MV-4-11 (cell line): Measurements from ENCODE around the gene SRGAP2B.
"Not testable (repeated sequence)": the region's sequence is repeated elsewhere in the genome, so short reads cannot be mapped to it uniquely, and the experiment has no call there.

ENCODE experiments used
- DNase-seq: peaks from one replicate; lab custom pipeline; 2025; lab: John Stamatoyannopoulos, UW

The SRGAP2B gene

GRCh38 chr1:145095284-145096057 lies at the start of gene SRGAP2B, which contains the start of gene FAM72D:
SRGAP2B (minus strand) TSS chr1:145095328; CDS start chr1:145092901, 2,427 bp downstream.
FAM72D (plus strand) TSS chr1:145095974; CDS start chr1:145096848, 874 bp downstream.
- DNase-seq = not testable (repeated sequence)

DNA sequence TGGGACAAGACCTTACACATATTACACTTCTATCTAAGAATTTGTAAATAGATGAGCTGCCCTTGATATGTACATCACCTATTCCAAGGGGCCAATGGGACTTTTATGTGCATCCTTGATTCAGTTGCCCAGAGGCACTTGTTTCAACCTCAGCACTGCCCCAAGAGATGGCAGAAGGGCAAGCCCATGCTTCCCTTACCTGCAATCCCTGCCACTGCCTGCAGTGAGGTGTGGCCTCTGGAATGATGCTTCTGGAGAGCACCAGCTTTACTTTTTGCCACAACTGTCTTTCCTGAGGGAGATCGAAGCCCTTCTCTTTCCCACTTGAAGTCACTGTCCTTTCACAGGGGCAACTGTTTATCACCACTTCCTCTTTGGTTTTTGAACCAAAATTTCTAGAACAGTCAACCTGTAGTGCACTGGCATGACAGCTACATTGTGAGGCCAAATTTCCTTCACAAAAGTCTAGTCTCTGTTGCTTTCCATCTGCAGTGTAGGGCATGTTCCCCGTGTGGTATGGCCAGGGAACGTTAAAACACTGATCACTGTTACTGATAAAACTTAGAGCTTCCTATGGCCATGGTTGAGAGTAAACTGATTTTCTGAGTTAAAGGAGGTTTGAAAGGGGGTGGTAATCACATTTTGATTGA lies 49.3 kb upstream of the SRGAP2B start:
- not testable (repeated sequence) for DNase-seq

- not testable (repeated sequence) for DNase-seq
These were observed 45.4 kb upstream of the SRGAP2B start for GRCh38 chr1:145140549-145140948.

- DNase-seq = not testable (repeated sequence)
These were observed 39.3 kb upstream of the SRGAP2B start for GRCh38 chr1:145134476-145134875.

- DNase-seq = not testable (repeated sequence)
These were observed 33.8 kb upstream of the SRGAP2B start for GRCh38 chr1:145128697-145129469.

DNA sequence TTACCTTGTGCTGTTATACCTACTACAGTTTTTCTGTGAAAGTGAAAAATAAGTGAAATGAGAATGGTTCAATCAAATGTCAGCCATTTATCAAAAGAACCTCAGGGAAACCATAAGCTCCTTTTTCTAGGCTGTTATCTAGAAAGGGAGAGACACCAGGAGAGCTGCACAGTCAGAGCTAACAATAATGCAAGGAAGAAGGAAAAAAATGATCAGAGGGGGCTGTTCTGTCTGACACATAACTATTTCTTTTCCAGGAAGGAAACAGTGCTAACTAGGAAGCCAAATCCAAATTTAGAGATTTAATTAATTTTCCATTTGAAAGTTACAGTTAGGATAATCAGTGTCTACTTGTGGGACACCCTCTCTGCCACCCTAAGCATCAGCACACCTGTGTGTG lies 32.0 kb upstream of the SRGAP2B start:
- DNase-seq = not testable (repeated sequence)

- DNase-seq = not testable (repeated sequence)
These were observed 30.0 kb upstream of the SRGAP2B start for GRCh38 chr1:145125112-145125511.

GRCh38 chr1:145123992-145124641 lies 29.0 kb upstream of the SRGAP2B start:
- DNase-seq = not testable (repeated sequence)

- DNase-seq = not testable (repeated sequence)
These were observed 27.9 kb upstream of the SRGAP2B start for GRCh38 chr1:145123062-145123395.

DNA sequence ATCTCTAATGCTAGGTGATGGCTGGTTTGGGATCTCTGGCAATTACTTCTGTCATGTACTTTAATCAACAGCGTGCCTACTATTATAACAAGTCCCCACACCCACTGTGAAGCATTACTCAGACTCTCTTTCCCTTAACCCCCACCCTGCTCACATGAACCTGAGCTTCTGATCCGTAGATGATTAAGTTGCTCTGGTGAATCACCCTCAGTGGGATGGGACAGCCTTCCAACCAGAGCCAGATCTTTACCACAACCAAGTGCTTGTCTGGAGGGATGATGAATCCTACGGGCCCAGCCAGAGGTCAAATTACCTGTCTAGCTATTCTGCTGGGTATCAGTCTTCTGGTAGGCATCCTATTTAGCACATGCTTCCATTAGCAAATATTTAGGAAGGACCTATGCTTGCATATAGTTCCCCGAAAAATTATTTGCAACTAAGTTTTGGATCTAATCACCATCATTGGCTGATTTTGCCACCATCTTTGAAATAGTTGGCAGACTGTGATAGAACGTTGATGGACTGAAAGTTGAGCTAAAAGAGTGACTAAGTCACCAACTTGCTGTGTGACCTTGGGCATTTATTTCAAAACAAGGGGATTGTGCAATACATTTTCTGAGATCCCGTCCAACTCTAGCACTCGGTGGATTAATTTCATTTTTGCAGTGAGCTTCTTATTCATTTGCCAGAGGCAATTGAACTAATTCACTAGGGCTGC lies 27.4 kb upstream of the SRGAP2B start:
- DNase-seq = not testable (repeated sequence)

DNA sequence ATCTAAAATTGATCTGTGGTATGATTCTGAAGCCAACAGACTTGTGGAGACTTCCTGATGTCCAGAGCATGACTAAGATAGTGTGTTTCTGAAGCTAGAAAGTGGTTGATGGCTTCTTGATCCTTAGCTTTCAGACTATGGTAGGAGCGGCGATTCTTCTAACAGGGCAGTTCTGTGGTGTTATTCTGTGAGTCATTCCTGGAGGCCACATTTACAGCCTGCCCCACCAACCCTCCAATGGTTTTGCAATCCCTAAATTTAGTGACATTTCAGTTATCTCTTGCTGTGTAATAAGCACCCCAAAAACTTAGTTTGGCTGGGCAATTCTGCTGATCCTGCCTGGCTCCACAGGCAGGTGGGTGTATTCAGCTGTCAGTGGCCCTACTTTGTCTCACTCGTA lies 24.7 kb upstream of the SRGAP2B start:
- DNase-seq = not testable (repeated sequence)

GRCh38 chr1:145115587-145116493 lies 20.7 kb upstream of the SRGAP2B start:
- DNase-seq = not testable (repeated sequence)

- not testable (repeated sequence) for DNase-seq
These were observed 19.5 kb upstream of the SRGAP2B start for GRCh38 chr1:145114560-145115057.

DNA sequence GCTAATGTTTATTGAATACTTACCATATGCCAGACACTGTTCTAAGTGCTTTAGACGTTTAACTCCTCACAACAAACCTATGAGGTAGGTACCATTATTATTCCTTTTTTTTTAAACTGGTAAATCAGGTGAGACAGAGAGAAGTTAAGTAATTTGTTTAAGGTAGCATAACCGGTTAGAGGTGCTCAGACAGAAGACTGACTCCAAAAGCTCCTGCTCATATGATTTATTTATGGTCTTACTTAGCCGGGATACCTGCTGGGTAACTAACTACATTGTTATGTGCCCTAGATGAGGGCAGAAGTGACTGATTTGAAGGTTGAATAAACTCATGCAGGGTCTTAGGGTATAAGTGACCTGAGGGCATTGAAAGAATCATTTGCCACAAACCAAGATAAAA lies 17.6 kb upstream of the SRGAP2B start:
- not testable (repeated sequence) for DNase-seq

GRCh38 chr1:145111674-145112073 lies 16.5 kb upstream of the SRGAP2B start:
- DNase-seq = not testable (repeated sequence)

GRCh38 chr1:145103294-145103693 lies 8.2 kb upstream of the SRGAP2B start:
- DNase-seq = not testable (repeated sequence)

- not testable (repeated sequence) for DNase-seq
These were observed 6.6 kb upstream of the SRGAP2B start for GRCh38 chr1:145101725-145102124.

DNA sequence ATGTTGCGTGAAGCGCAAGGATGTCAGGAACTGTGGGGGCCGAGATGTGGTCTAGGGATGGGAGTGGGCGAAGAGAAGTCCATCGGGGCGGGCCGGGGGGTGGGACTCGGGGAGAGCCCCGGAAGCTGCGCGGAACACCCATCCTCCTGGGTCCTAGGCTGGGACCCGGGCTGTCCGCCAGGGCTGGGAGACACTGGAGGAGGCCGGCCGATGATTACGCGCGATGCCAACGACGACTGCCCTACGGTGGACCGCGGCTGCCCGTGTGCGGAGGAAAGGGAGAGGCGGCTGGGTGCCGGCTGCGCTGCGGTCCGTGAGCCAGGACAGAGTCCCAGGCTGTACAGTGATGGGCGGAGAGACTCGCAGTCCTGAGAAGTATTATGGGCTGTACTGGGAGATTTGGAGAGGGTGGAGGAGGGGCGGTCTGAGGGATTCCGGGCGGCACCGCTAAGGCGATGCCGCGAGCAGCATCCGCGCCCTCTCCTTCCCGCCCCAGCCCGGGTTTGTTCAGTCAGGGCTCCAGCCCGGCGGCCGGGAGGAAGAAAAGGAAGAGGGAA lies 395 bp downstream of the SRGAP2B start:
- not testable (repeated sequence) for DNase-seq

- not testable (repeated sequence) for DNase-seq
These were observed 1.5 kb downstream of the SRGAP2B start for GRCh38 chr1:145093517-145094149.
